ENCODE data around the gene SMCO2. TPM values are rescaled to one million over a fixed set of nuclear protein-coding genes. Genes with fewer than 3 reads are reported as not detected.

SMCO2 gene
- total RNA-seq, 1 experiment from 2014 or later: 1.7 TPM

- DNase-seq (no peak), ATAC-seq (no peak)
- no peaks in the 10 kb centered on the region for H3K36me3 ChIP-seq (ENCODE audit: low read depth, low read length)
- H3F3A ChIP-seq (ENCODE audit: low read length, unreplicated experiment): no peaks in the 10 kb centered on the region
- TF ChIP-seq EZH2phosphoT487 (IDR thresholded peaks at IDR 0.05; ENCODE audit: borderline replicate concordance, low read length) (no peak), EZH2 (IDR thresholded peaks at IDR 0.05; ENCODE audit: low read length, unreplicated experiment) (no peak), CTCF (conservative IDR thresholded peaks at IDR 0.05; ENCODE audit: low read depth, low read length) (no peak)
- no peak overlapping the region for H3K4me3 ChIP-seq (ENCODE audit: low read length)
- no TSS peak for BruUV-seq (replicated peaks)
- H3K9me3 ChIP-seq (ENCODE audit: low read length): no peaks in the 10 kb centered on the region
- CTCF ChIA-PET: no interaction called here
- H3K9me2 ChIP-seq (replicated peaks; ENCODE audit: low read length): no peaks in the 10 kb centered on the region
- H3K27ac ChIP-seq (ENCODE audit: low read length): no peak overlapping the region
- H3K27me3 ChIP-seq (ENCODE audit: low read length): no peaks in the 10 kb centered on the region
- no peaks in the 10 kb centered on the region for H4K20me1 ChIP-seq (ENCODE audit: low read length)
- intact Hi-C loops (cut with micrococcal nuclease): no loop called here
- H3K79me2 ChIP-seq (ENCODE audit: low read length): no peaks in the 10 kb centered on the region
- no peak overlapping the region for H2AFZ ChIP-seq (ENCODE audit: low read length)
- POLR2A ChIA-PET (ENCODE audit: unreplicated experiment): interaction anchor here (0.6 kb wide), 1 partner anchor 24 kb away, joined by 5 read pairs; no protein-coding TSS in a partner anchor
- no peak overlapping the region for H3K4me2 ChIP-seq (ENCODE audit: low read length)
- H3K4me1 ChIP-seq (ENCODE audit: insufficient read depth, low read length): no peaks in the 10 kb centered on the region
- no peak overlapping the region for H3K9ac ChIP-seq (ENCODE audit: low read length)
Observed at GRCh38 chr12:27515671-27516070, 69.1 kb downstream of the SMCO2 start.

GRCh38 chr12:27516625-27517024 is 70.1 kb downstream of the SMCO2 start:
- Histone ChIP-seq H3K9ac (ENCODE audit: low read length) (no peak overlapping the region), H3K4me1 (ENCODE audit: insufficient read depth, low read length) (no peaks in the 10 kb centered on the region), H4K20me1 (ENCODE audit: low read length) (no peaks in the 10 kb centered on the region), H3K4me3 (ENCODE audit: low read length) (no peak overlapping the region), H2AFZ (ENCODE audit: low read length) (no peak overlapping the region), H3K36me3 (ENCODE audit: low read depth, low read length) (no peaks in the 10 kb centered on the region), H3K79me2 (ENCODE audit: low read length) (no peaks in the 10 kb centered on the region), H3K9me3 (ENCODE audit: low read length) (no peaks in the 10 kb centered on the region), H3F3A (ENCODE audit: low read length, unreplicated experiment) (no peaks in the 10 kb centered on the region), H3K9me2 (replicated peaks; ENCODE audit: low read length) (no peaks in the 10 kb centered on the region), H3K27ac (ENCODE audit: low read length) (no peak overlapping the region), H3K27me3 (ENCODE audit: low read length) (no peaks in the 10 kb centered on the region), H3K4me2 (ENCODE audit: low read length) (no peak overlapping the region)
- intact Hi-C loops (cut with micrococcal nuclease): no loop called here
- TF ChIP-seq EZH2 (IDR thresholded peaks at IDR 0.05; ENCODE audit: low read length, unreplicated experiment): no peak
- no peak for TF ChIP-seq CTCF (conservative IDR thresholded peaks at IDR 0.05; ENCODE audit: low read depth, low read length)
- TF ChIP-seq EZH2phosphoT487 (IDR thresholded peaks at IDR 0.05; ENCODE audit: borderline replicate concordance, low read length): no peak
- POLR2A ChIA-PET (ENCODE audit: unreplicated experiment): interaction anchor here (0.5 kb wide), 1 partner anchor 626 kb away, joined by 3 read pairs; no protein-coding TSS in a partner anchor
- no peak for ATAC-seq
- no peak for DNase-seq
- no TSS peak for BruUV-seq (replicated peaks)
- CTCF ChIA-PET: no interaction called here

GRCh38 chr12:27517546-27517945 is 71.0 kb downstream of the SMCO2 start:
- Histone ChIP-seq H3K27me3 (ENCODE audit: low read length) (no peaks in the 10 kb centered on the region), H3K9ac (ENCODE audit: low read length) (no peak overlapping the region), H3K36me3 (ENCODE audit: low read depth, low read length) (no peaks in the 10 kb centered on the region), H3F3A (ENCODE audit: low read length, unreplicated experiment) (no peaks in the 10 kb centered on the region), H3K4me3 (ENCODE audit: low read length) (no peak overlapping the region), H3K9me2 (replicated peaks; ENCODE audit: low read length) (no peaks in the 10 kb centered on the region), H4K20me1 (ENCODE audit: low read length) (no peaks in the 10 kb centered on the region), H3K4me2 (ENCODE audit: low read length) (no peak overlapping the region), H2AFZ (ENCODE audit: low read length) (no peak overlapping the region), H3K4me1 (ENCODE audit: insufficient read depth, low read length) (no peaks in the 10 kb centered on the region), H3K9me3 (ENCODE audit: low read length) (no peaks in the 10 kb centered on the region), H3K27ac (ENCODE audit: low read length) (no peak overlapping the region), H3K79me2 (ENCODE audit: low read length) (no peaks in the 10 kb centered on the region)
- intact Hi-C loops (cut with micrococcal nuclease): no loop called here
- no TSS peak for BruUV-seq (replicated peaks)
- ChIA-PET POLR2A (ENCODE audit: unreplicated experiment) (no interaction called here), CTCF (no interaction called here)
- DNase-seq (no peak), ATAC-seq (no peak)
- TF ChIP-seq CTCF (conservative IDR thresholded peaks at IDR 0.05; ENCODE audit: low read depth, low read length) (no peak), EZH2 (IDR thresholded peaks at IDR 0.05; ENCODE audit: low read length, unreplicated experiment) (no peak), EZH2phosphoT487 (IDR thresholded peaks at IDR 0.05; ENCODE audit: borderline replicate concordance, low read length) (no peak)
